Hippocampal formation (tissue), 2 donors: ENCODE results near the gene SSBP2.

Experiments
- DNase-seq, 2 donors: peaks; one replicate each; lab custom pipeline; 2025; lab: John Stamatoyannopoulos, UW

Gene SSBP2

GRCh38 chr5:81393430-81393782 lies 357.5 kb downstream of the SSBP2 start:
- no peak for DNase-seq

- DNase-seq, result no peak
Observed at GRCh38 chr5:81389025-81389424, 361.9 kb downstream of the SSBP2 start.

GRCh38 chr5:81388169-81388568 lies 362.7 kb downstream of the SSBP2 start:
- no peak for DNase-seq

GRCh38 chr5:81383867-81384266 lies 367.0 kb downstream of the SSBP2 start:
- DNase-seq, result no peak

- DNase-seq, result no peak
Observed at GRCh38 chr5:81371354-81371876, 379.5 kb downstream of the SSBP2 start.

GRCh38 chr5:81370912-81371311 lies 380.0 kb downstream of the SSBP2 start:
- DNase-seq, result no peak

GRCh38 chr5:81365541-81365940 lies 385.4 kb downstream of the SSBP2 start:
- DNase-seq, result no peak

GRCh38 chr5:81363093-81363871 lies 387.6 kb downstream of the SSBP2 start:
- no peak for DNase-seq
